ENCODE results near the gene GAREM1. TPM values are rescaled to one million over a fixed set of nuclear protein-coding genes. Genes with fewer than 3 reads are reported as not detected.

Gene GAREM1
- total RNA-seq, 2 donors from 2014 or later, result 12.0 to 15.4 TPM

DNA sequence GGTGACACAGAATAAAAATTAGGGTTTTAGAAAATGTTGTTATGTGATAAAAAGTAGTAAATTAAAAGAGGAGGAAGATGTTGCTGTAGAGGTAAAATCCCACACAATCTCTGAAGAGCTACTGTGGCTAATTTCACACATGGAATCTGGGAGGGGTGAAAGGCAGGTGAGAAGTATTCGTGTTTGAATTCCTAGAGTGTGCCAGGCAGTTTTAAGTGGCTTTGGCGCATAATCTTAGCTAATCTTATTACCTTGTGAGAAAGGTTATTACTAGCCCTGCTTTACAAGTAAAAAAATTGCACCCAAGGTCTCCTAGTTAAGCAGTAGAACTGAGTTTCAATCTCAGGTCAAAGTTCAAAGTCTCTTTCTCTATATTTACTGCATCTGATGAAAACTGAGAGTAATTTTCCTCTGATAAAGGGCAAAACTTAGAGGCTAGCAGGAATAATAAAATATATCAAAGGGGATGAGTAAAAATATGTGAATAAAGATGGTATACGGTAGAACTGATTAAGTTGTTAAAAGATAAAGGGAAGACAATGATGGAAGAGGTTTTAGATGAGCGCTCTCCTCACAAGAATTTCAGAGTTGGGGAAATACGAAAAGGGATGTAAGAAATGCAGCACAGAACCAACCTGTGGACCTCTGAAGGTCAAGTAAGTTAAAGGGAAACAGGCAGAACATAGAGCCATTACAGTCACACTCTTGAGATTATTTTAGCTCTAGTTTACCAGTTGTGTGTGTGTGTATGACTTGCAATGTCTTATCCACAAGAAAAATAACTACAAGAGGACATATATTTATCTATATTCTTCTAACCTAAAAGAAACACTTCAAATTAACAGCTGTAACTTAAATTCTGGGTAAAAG lies 34.8 kb downstream of the GAREM1 start:
- Histone ChIP-seq H3K4me3 (no peak overlapping the region), H3K9me3 (peaks cover 4% of the 10 kb centered on the region), H3K27me3 (replicated peaks; ENCODE audit: insufficient read depth) (no peaks in the 10 kb centered on the region), H3K36me3 (no peaks in the 10 kb centered on the region), H3K4me1 (ENCODE audit: control insufficient read depth in 1 of 2, low read depth in 2 of 2) (peaks cover 13 to 53% of the 10 kb centered on the region in 2 donors), H3K27ac (peak overlapping the region in 1 of 2 donors; percentile 30)
- ATAC-seq (ENCODE audit: insufficient number of reproducible peaks, low FRiP score, low read depth) (no peak), DNase-seq (ENCODE audit: low spot score) (no peak)
- TF ChIP-seq, protein P1, sequence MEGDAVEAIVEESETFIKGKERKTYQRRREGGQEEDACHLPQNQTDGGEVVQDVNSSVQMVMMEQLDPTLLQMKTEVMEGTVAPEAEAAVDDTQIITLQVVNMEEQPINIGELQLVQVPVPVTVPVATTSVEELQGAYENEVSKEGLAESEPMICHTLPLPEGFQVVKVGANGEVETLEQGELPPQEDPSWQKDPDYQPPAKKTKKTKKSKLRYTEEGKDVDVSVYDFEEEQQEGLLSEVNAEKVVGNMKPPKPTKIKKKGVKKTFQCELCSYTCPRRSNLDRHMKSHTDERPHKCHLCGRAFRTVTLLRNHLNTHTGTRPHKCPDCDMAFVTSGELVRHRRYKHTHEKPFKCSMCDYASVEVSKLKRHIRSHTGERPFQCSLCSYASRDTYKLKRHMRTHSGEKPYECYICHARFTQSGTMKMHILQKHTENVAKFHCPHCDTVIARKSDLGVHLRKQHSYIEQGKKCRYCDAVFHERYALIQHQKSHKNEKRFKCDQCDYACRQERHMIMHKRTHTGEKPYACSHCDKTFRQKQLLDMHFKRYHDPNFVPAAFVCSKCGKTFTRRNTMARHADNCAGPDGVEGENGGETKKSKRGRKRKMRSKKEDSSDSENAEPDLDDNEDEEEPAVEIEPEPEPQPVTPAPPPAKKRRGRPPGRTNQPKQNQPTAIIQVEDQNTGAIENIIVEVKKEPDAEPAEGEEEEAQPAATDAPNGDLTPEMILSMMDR (IDR thresholded peaks at IDR 0.05), result no peak

DNA sequence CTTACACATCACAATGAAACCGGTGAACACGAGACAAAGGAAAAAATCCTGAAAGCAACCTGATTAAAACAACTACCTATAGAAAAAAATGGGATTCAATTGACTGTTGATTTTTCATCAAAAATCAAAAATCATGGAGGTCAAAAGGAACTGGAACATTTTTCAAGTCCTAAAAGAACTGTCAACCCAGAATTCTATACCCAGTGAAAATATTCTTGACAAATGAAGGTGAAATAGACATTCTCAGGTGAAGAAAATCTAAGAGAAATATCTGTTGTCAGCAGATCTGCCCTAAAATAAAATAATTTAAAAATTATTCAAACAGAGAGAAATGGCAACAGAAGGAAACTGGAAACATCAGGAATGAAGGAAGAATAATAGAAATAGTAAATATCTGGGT lies 38.9 kb downstream of the GAREM1 start:
- H3K4me1 ChIP-seq (ENCODE audit: control insufficient read depth in 1 of 2, low read depth in 2 of 2), result peaks cover 6 to 43% of the 10 kb centered on the region in 2 donors
- TF ChIP-seq, protein P1 (IDR thresholded peaks at IDR 0.05), result no peak
- no peak overlapping the region for H3K4me3 ChIP-seq
- H3K27me3 ChIP-seq (replicated peaks; ENCODE audit: insufficient read depth), result no peaks in the 10 kb centered on the region
- ATAC-seq (ENCODE audit: insufficient number of reproducible peaks, low FRiP score, low read depth) (no peak), DNase-seq (ENCODE audit: low spot score) (no peak)
- no peaks in the 10 kb centered on the region for H3K36me3 ChIP-seq
- H3K9me3 ChIP-seq, result peaks cover 4% of the 10 kb centered on the region
- H3K27ac ChIP-seq, result no peak overlapping the region

DNA sequence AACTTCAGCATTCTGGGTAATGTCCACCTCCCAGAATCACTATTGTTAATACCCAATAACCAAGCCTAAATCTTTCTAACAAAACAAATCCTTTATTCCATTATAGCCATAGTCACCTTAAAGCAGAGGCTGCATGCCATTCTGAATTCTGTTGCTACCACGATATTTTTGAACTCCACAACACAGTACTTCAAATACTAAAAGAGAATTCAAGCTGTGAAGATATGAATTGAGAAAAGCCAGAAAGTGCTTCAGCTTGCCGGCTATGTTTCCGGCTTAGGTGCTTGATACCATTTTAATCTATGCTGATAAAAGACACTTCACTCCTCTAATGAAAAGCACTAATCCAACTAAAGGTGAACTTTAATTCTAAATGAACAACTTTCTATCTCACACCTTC lies 41.3 kb downstream of the GAREM1 start:
- TF ChIP-seq, protein P1 (IDR thresholded peaks at IDR 0.05), result no peak
- ATAC-seq (ENCODE audit: insufficient number of reproducible peaks, low FRiP score, low read depth) (no peak), DNase-seq (ENCODE audit: low spot score) (no peak)
- Histone ChIP-seq H3K36me3 (no peaks in the 10 kb centered on the region), H3K4me3 (no peak overlapping the region), H3K9me3 (peaks cover 4% of the 10 kb centered on the region), H3K27me3 (replicated peaks; ENCODE audit: insufficient read depth) (no peaks in the 10 kb centered on the region), H3K27ac (no peak overlapping the region), H3K4me1 (ENCODE audit: control insufficient read depth in 1 of 2, low read depth in 2 of 2) (peaks cover 18 to 48% of the 10 kb centered on the region in 2 donors)

DNA sequence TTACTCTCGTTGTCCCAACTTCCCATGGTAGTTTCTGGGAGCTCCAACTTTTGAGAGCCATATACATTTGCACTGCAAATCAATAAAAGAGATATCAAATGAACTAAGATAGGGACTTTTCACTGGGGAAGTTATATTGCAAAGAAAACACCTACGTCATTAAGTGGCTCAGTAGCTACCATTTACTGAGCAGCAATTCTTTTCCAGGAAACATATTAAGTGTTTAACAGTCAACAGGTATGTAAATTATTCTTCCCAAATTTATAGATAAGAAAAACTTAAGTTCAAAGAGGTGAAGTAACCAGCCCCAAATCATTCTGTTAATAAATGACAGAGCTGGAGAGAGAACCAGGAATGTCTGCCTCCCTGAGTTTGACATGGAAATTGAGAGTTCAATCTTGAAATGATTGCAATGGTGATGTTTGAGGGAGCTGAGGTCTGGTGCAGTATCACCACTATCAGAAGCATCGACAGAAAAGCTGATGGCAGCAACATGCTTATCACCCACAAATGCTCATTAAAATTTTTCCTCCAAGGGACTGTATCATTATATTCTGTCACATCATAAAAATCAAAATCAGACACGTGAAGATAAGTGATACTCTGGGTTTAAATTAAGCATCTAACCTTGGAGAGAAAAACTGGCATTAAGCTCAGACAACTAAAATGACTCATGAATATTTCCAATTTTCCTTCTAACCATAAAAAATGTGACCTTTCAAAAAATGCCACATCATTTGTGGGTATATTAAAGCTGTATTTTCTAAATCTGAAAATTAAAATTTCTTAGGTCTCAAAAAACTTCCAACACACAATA lies 43.4 kb downstream of the GAREM1 start:
- Histone ChIP-seq H3K27ac (no peak overlapping the region), H3K36me3 (no peaks in the 10 kb centered on the region), H3K9me3 (peaks cover 4% of the 10 kb centered on the region), H3K4me3 (no peak overlapping the region), H3K27me3 (replicated peaks; ENCODE audit: insufficient read depth) (no peaks in the 10 kb centered on the region), H3K4me1 (ENCODE audit: control insufficient read depth in 1 of 2, low read depth in 2 of 2) (peaks cover 18 to 69% of the 10 kb centered on the region in 2 donors)
- TF ChIP-seq, protein P1 (IDR thresholded peaks at IDR 0.05), result no peak
- no peak for ATAC-seq (ENCODE audit: insufficient number of reproducible peaks, low FRiP score, low read depth)
- DNase-seq (ENCODE audit: low spot score), result no peak

DNA sequence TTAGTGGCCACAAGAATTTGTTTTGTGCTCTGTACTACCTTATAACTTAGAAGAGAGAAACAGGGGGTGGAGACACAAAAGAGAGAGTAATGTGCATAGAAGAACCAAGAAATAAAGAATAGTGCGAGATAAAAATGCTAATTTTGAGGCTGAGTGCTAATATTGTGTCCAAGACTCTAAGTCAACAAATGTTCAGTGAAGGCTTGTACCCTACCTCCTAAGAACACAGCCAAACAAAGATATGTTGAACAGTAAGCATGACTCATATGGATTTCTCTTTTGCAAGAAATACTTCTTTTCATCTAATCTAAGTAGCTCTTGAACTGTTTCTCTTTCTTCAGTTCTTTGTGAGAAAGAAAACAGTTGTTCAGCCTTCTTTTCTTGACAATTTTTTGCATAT lies 45.2 kb downstream of the GAREM1 start:
- TF ChIP-seq, protein P1 (IDR thresholded peaks at IDR 0.05), result no peak
- no peak for ATAC-seq (ENCODE audit: insufficient number of reproducible peaks, low FRiP score, low read depth)
- no peak for DNase-seq (ENCODE audit: low spot score)

More for the DNA sequence above, 45.2 kb downstream of the GAREM1 start:
- H3K4me3 ChIP-seq, result no peak overlapping the region
- no peaks in the 10 kb centered on the region for H3K9me3 ChIP-seq
- H3K36me3 ChIP-seq, result no peaks in the 10 kb centered on the region
- H3K27me3 ChIP-seq (replicated peaks; ENCODE audit: insufficient read depth), result no peaks in the 10 kb centered on the region
- H3K27ac ChIP-seq, result no peak overlapping the region
- H3K4me1 ChIP-seq (ENCODE audit: control insufficient read depth in 1 of 2, low read depth in 2 of 2), result peaks cover 28 to 77% of the 10 kb centered on the region in 2 donors
